ENCODE data around the gene ITPR1. TPM values are rescaled to one million over a fixed set of nuclear protein-coding genes. Genes with fewer than 3 reads are reported as not detected.

ITPR1 gene
- total RNA-seq, 2 donors from 2014 or later: 7.0 to 18.2 TPM

GRCh38 chr3:4689021-4689420, 195.9 kb downstream of the ITPR1 start:
- Histone ChIP-seq H3K4me1 (no peaks in the 10 kb centered on the region), H3K4me3 (no peak overlapping the region), H3K27me3 (no peaks in the 10 kb centered on the region), H3K36me3 (no peaks in the 10 kb centered on the region), H3K9me3 (no peaks in the 10 kb centered on the region), H3K27ac (no peak overlapping the region), H3K9ac (ENCODE audit: low read depth in 2 of 2, low read length in 2 of 2) (no peak overlapping the region)
- TF ChIP-seq CTCF (IDR thresholded peaks at IDR 0.05): no peak
- no peak for DNase-seq
- intact Hi-C loops (cut with DNase I): no loop called here

DNA sequence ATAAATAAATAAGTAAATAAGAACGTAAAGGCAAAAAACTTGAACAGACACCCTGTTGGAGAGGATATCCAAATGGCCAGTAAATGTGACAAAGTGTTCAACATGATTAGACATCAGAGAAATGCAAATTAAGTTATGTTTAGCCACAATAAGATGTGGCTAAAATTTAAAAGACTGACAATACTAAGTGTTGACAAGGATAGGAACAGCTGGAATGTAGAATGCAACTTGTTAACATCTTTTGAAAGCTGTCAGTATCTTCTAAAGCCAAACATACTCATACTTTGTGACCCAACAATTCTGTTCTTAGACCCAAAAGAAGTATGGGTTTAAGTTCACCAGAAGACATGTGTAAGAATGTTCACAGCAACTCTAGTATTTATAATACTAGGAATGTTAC, 197.1 kb downstream of the ITPR1 start:
- no peaks in the 10 kb centered on the region for H3K36me3 ChIP-seq

DNA sequence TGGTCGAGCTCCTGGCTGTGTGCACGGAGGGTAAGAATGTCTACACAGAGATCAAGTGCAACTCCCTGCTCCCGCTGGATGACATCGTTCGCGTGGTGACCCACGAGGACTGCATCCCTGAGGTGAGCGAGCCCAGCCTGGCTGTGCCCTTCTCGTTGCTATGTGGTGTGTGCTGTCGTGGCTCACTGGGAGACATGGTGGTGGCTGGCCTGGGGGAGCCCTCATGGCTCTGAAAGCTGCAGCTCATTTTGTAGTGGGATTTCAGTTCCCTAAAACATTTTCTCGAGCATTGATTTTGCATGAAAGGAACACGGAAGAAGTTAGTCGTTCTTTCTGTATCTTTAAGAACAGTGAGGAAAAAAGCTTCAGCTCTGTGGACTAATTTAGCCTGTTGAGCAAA, 200.5 kb downstream of the ITPR1 start:
- no peaks in the 10 kb centered on the region for H3K9me3 ChIP-seq
- no peaks in the 10 kb centered on the region for H3K36me3 ChIP-seq

More for the DNA sequence above, 197.1 kb downstream of the ITPR1 start:
- H3K27me3 ChIP-seq: no peaks in the 10 kb centered on the region
- H3K4me1 ChIP-seq: no peaks in the 10 kb centered on the region
- no peak for DNase-seq
- no peaks in the 10 kb centered on the region for H3K9me3 ChIP-seq
- H3K4me3 ChIP-seq: no peak overlapping the region
- H3K27ac ChIP-seq: no peak overlapping the region
- TF ChIP-seq CTCF (IDR thresholded peaks at IDR 0.05): no peak
- intact Hi-C loops (cut with DNase I): no loop called here
- no peak overlapping the region for H3K9ac ChIP-seq (ENCODE audit: low read depth in 2 of 2, low read length in 2 of 2)

DNA sequence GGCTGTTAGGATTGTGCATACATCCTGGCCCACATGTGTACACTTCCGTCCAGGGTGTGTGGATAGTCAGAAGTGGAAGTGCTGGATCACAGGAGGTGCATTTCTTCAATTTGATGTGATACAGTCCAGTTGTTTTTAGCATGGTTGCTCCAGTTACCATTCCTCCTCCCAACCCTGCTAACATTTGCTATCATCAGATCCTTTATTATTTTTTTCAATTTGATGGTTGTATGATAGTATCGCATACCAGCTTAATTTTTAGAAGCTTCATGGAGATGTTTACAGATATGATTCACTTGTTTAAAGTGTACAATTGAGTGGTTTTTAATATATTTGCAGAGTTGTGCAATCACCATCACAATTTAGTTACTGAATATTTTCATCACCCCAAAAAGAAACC, 202.7 kb downstream of the ITPR1 start:
- H3K9me3 ChIP-seq: no peaks in the 10 kb centered on the region
- H3K36me3 ChIP-seq: no peaks in the 10 kb centered on the region
- H3K9ac ChIP-seq (ENCODE audit: low read depth in 2 of 2, low read length in 2 of 2): no peak overlapping the region

More for the DNA sequence above, 200.5 kb downstream of the ITPR1 start:
- Histone ChIP-seq H3K4me3 (no peak overlapping the region), H3K27me3 (no peaks in the 10 kb centered on the region), H3K27ac (no peak overlapping the region), H3K4me1 (no peaks in the 10 kb centered on the region), H3K9ac (ENCODE audit: low read depth in 2 of 2, low read length in 2 of 2) (no peak overlapping the region)
- intact Hi-C loops (cut with DNase I): no loop called here
- TF ChIP-seq CTCF (IDR thresholded peaks at IDR 0.05): no peak
- DNase-seq: no peak

DNA sequence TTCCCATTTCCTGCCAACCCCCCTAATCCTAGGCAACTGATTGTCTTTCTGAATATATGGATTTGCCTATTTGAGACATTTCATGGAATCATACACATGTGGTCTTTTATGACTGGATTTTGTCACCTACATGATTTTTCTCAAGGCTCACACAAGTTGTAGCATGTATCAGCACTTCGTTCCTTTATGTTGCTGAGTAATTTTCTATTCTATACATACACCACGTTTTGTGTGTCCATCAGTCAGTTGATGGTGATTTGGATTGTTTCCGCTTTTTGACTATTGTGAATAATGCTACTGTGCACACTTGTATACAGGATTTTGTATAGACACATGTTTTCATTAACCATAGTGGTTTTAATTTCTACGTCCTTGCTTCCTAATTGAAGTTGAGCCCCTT, 203.1 kb downstream of the ITPR1 start:
- H3K27ac ChIP-seq: no peak overlapping the region
- DNase-seq: no peak
- no peaks in the 10 kb centered on the region for H3K36me3 ChIP-seq
- intact Hi-C loops (cut with DNase I): no loop called here
- no peaks in the 10 kb centered on the region for H3K4me1 ChIP-seq
- no peak overlapping the region for H3K4me3 ChIP-seq
- no peaks in the 10 kb centered on the region for H3K9me3 ChIP-seq
- no peaks in the 10 kb centered on the region for H3K27me3 ChIP-seq
- no peak overlapping the region for H3K9ac ChIP-seq (ENCODE audit: low read depth in 2 of 2, low read length in 2 of 2)
- TF ChIP-seq CTCF (IDR thresholded peaks at IDR 0.05): no peak

More for the DNA sequence above, 202.7 kb downstream of the ITPR1 start:
- Histone ChIP-seq H3K27ac (no peak overlapping the region), H3K4me1 (no peaks in the 10 kb centered on the region), H3K27me3 (no peaks in the 10 kb centered on the region), H3K4me3 (no peak overlapping the region)
- intact Hi-C loops (cut with DNase I): no loop called here
- DNase-seq: no peak
- TF ChIP-seq CTCF (IDR thresholded peaks at IDR 0.05): no peak
